Stimulated activated CD4-positive, alpha-beta T cell treated with anti-CD3 and anti-CD28 coated beads, Interleukin-15, amount 100 ng/mL, for 1 hour (primary cell): ENCODE data around the gene METTL24.

Experiments
- DNase-seq, 2 donors: peaks; one replicate each; pipeline ENCODE4 v3.0.0-alpha.2; 2020; ENCODE audit warnings: low read depth in 1 of 2, low spot score in 1 of 2

The METTL24 gene

GRCh38 chr6:110338820-110339470 lies 19.2 kb downstream of the METTL24 start:
- no peak for DNase-seq

- DNase-seq = no peak
Observed at GRCh38 chr6:110337486-110337885, 20.7 kb downstream of the METTL24 start.

- no peak for DNase-seq
Observed at GRCh38 chr6:110334423-110335180, 23.5 kb downstream of the METTL24 start.

- no peak for DNase-seq
Observed at GRCh38 chr6:110332281-110332680, 25.9 kb downstream of the METTL24 start.

GRCh38 chr6:110331816-110332215 lies 26.3 kb downstream of the METTL24 start:
- DNase-seq = no peak

GRCh38 chr6:110331390-110331789 lies 26.8 kb downstream of the METTL24 start:
- no peak for DNase-seq

GRCh38 chr6:110329714-110330436 lies 28.3 kb downstream of the METTL24 start:
- DNase-seq = no peak

GRCh38 chr6:110329348-110329713 lies 28.8 kb downstream of the METTL24 start:
- no peak for DNase-seq

- DNase-seq = no peak
Observed at GRCh38 chr6:110328259-110328658, 29.9 kb downstream of the METTL24 start.

- no peak for DNase-seq
Observed at GRCh38 chr6:110327391-110327790, 30.8 kb downstream of the METTL24 start.

- no peak for DNase-seq
Observed at GRCh38 chr6:110326609-110327008, 31.5 kb downstream of the METTL24 start.

GRCh38 chr6:110326057-110326456 lies 32.1 kb downstream of the METTL24 start:
- no peak for DNase-seq

GRCh38 chr6:110325197-110325596 lies 33.0 kb downstream of the METTL24 start:
- no peak for DNase-seq

GRCh38 chr6:110324548-110324947 lies 33.6 kb downstream of the METTL24 start:
- no peak for DNase-seq

GRCh38 chr6:110323258-110323657 lies 34.9 kb downstream of the METTL24 start:
- no peak for DNase-seq

GRCh38 chr6:110322874-110323242 lies 35.3 kb downstream of the METTL24 start:
- no peak for DNase-seq

GRCh38 chr6:110322151-110322873 lies 35.8 kb downstream of the METTL24 start:
- no peak for DNase-seq

GRCh38 chr6:110320307-110320706 lies 37.8 kb downstream of the METTL24 start:
- DNase-seq = no peak

GRCh38 chr6:110319843-110320242 lies 38.3 kb downstream of the METTL24 start:
- no peak for DNase-seq

GRCh38 chr6:110319381-110319780 lies 38.8 kb downstream of the METTL24 start:
- DNase-seq = no peak

GRCh38 chr6:110318971-110319370 lies 39.2 kb downstream of the METTL24 start:
- DNase-seq = no peak

- no peak for DNase-seq
Observed at GRCh38 chr6:110317646-110318045, 40.5 kb downstream of the METTL24 start.
